Body of pancreas (tissue), 4 donors: ENCODE results near the gene ABHD5.
"Not testable (repeated sequence)": the region's sequence is repeated elsewhere in the genome, so short reads cannot be mapped to it uniquely, and the experiment has no call there.

Experiments used
- POLR2A ChIP-seq, 3 donors: fragments of 450-650 bp; IDR thresholded peaks; one replicate each; pipeline ENCODE4 v1.6.1; 2016; ENCODE audit warnings: antibody characterized with exemption in 3 of 3, mild to moderate bottlenecking in 2 of 3
- TF ChIP-seq, protein P1 (sequence below), 7 experiments: fragments of 450-650 bp in 4 of 7; fragments of 200-600 bp in 3 of 7; sonication (generic) in 3 of 7; IDR thresholded peaks; one replicate each; pipeline ENCODE4 v1.5.1; 2016 to 2019; ENCODE audit warnings: antibody characterized with exemption in 7 of 7

DNA sequence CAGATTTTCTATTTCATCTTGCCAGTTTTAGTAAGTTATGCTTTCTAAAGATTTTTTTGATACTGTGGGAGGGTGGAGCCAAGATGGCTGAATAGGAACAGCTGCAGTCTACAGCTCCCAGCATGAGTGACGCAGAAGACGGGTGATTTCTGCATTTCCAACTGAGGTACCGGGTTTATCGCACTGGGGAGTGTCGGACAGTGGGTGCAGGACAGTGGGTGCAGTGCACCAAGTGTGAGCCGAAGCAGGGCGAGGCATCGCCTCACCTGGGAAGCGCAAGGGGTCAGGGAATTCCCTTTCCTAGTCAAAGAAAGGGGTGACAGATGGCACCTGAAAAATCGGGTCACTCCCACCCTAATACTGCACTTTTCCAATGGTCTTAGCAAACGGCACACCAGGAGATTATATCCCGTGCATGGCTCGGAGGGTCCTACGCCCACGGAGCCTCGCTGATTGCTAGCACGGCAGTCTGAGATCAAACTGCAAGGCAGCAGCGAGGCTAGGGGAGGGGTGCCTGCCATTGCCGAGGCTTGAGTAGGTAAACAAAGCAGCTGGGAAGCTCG lies 11.8 kb upstream of the ABHD5 start:
- TF ChIP-seq, protein P1, sequence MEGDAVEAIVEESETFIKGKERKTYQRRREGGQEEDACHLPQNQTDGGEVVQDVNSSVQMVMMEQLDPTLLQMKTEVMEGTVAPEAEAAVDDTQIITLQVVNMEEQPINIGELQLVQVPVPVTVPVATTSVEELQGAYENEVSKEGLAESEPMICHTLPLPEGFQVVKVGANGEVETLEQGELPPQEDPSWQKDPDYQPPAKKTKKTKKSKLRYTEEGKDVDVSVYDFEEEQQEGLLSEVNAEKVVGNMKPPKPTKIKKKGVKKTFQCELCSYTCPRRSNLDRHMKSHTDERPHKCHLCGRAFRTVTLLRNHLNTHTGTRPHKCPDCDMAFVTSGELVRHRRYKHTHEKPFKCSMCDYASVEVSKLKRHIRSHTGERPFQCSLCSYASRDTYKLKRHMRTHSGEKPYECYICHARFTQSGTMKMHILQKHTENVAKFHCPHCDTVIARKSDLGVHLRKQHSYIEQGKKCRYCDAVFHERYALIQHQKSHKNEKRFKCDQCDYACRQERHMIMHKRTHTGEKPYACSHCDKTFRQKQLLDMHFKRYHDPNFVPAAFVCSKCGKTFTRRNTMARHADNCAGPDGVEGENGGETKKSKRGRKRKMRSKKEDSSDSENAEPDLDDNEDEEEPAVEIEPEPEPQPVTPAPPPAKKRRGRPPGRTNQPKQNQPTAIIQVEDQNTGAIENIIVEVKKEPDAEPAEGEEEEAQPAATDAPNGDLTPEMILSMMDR (IDR thresholded peaks at IDR 0.05) = not testable (repeated sequence)
- not testable (repeated sequence) for TF ChIP-seq POLR2A (IDR thresholded peaks at IDR 0.05)
